GM12874 (cell line): ENCODE measurements around the gene MAP1LC3B.

Source experiments
- TF ChIP-seq, protein P1 (sequence below): IDR thresholded peaks from 2 replicates; pipeline ENCODE4 v1.5.1; 2011; ENCODE audit warnings: low read depth, mild to moderate bottlenecking, control low read depth, low read length, moderate library complexity; ENCODE audit not compliant: insufficient read depth

The MAP1LC3B gene

DNA sequence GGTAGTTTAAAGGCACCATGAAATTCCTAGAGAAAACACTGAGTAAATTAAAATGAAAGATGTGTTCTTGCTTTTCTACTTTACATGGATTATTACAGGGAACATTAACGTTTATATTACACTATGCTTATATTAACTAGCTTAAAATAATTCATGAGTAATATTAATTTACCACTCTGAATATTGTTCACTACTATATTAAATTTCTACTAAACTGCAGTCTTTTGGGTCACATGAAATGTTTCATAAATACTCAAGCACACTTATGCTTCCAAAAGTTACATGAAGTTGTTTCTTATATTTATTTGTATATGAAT is 3.4 kb upstream of the MAP1LC3B start:
- TF ChIP-seq, protein P1, sequence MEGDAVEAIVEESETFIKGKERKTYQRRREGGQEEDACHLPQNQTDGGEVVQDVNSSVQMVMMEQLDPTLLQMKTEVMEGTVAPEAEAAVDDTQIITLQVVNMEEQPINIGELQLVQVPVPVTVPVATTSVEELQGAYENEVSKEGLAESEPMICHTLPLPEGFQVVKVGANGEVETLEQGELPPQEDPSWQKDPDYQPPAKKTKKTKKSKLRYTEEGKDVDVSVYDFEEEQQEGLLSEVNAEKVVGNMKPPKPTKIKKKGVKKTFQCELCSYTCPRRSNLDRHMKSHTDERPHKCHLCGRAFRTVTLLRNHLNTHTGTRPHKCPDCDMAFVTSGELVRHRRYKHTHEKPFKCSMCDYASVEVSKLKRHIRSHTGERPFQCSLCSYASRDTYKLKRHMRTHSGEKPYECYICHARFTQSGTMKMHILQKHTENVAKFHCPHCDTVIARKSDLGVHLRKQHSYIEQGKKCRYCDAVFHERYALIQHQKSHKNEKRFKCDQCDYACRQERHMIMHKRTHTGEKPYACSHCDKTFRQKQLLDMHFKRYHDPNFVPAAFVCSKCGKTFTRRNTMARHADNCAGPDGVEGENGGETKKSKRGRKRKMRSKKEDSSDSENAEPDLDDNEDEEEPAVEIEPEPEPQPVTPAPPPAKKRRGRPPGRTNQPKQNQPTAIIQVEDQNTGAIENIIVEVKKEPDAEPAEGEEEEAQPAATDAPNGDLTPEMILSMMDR: no peak

DNA sequence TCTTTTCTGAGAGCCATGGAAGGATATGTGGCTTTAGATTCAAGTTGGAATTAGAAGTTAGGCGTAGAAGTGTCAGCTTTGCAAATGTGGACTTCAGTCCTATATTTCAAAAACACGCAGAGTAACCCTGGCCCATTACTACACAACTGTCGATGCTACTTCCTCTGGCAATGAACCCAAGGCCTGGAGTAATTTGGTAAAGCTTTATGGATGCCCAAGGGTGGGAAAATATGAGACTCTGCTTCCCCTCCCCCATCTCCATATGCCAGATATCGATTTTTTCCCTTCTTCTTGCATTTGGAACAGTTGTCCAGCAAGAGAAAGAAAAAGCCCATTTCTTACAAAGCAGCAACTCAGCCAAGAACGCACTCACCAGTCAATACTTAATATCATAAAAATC is 2.9 kb upstream of the MAP1LC3B start:
- TF ChIP-seq, protein P1: no peak

DNA sequence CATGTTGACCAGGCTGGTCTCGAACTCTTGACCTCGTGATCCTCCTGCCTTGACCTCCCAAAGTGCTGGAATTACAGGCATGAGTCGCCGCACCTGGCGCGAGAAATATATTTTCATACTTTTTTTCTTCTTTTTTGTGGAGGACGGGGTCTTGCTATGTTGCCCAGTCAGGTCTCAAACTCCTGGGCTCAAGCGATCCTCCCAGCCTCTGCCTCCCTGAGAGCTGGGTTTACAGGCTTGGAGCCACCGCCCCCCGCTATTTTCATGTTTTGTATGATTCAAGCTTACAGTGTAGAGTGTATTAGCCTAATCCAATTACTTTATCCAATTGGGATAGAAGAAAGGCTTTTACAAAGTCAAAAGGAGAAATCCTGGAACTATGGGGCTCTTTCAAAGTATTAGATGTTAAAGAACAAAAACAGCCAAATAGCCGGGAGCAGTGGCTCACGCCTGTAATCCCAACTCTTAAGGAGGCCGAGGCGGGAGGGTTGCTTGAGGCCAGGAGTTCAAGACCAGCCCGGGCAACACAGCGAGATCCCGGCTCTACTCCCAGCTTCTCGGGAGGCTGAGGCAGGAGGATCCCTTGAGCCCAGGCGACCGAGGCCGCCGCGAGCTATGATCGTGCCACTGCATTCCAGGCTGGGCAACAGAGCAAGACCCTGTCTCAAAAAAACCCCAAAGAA is 1.4 kb upstream of the MAP1LC3B start:
- TF ChIP-seq, protein P1: no peak

DNA sequence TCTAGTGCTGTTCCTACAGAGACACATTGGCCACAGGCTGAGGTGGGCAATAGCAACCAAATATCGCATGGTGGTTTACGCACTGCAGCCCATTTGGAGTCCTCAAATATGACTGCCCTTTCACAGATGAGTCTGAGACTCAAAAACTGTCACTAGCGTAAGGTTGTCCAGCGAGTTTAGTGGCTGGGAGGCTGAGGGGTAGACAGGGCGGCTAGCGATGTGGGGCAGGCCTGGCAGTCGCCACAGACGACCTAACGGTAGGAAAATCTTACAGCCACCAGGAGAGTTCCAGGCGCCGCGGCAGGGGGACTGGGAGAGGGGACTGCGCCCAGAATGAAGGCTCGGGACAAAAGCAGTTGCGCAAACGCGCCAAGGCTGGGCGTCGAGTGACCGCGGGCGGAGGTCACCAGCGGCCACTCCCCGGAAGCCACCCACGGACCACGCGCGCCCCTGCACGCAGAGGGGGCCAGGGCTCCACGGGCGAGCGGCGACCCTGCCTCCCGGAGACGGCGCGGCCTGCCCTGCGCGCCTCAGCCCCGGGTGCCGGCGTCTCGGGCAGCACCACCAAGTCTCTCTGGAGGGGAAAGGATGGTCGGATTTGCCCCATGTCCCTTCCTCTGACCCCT is 699 bp upstream of the MAP1LC3B start:
- TF ChIP-seq, protein P1: no peak

DNA sequence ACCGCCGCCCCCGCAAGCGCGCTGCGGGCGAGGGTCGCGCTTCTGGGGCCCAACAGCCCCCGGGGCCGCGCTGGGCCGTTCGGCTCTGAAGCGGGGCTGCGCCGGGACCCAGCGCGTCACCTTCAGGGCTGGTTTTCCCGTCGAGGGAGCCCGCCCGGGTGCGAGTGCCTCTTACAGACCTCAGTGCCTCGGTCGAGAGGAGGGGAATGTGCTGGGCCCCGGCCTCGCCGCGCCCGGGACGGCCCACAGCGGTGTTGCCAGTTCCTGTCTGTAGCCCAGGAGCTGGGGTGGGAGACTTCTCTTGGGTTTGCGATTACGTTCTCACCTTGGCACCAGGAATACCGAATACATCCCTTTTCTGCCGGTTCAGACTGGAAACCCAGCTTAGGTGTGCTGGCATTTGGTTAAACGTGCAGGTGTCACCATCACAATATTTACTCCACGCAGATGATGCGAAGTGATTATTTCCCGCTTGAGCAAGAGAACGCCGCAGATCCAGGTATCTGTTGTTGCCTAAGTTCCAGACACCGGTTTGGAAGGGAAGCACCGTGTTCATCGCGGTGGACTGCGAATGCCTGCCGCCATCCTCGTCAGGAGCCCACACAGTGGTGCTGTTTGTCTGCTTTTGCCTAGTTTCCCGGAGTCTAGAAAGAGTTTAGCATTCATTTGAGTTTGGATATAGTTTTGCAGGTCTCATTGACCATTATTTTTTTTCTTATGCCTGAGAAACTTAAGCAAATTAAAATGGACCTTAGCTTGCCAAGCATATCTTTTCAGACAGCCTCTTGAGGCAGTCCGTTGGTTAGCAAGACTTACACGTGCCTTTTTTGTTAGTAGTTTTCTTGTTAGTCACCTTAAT is 914 bp downstream of the MAP1LC3B start:
- TF ChIP-seq, protein P1: no peak

DNA sequence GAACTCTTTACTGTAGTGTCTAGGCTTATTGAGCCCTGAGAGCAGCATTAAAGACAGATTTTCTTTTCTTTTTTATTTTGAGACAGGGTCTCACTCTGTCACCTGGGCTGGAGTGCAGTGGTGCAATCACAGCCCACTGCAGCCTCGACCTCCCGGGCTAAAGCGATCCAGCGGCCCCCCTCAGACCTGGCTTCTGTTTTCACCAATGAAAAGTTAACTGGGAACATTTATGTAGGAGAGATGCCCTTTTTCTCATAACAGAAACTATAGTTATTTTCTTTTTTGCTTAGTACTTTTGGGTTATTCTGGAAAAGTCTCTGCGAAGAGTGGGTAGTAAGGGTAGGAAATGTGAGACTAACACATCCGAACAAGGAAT is 1.5 kb downstream of the MAP1LC3B start:
- TF ChIP-seq, protein P1: no peak

DNA sequence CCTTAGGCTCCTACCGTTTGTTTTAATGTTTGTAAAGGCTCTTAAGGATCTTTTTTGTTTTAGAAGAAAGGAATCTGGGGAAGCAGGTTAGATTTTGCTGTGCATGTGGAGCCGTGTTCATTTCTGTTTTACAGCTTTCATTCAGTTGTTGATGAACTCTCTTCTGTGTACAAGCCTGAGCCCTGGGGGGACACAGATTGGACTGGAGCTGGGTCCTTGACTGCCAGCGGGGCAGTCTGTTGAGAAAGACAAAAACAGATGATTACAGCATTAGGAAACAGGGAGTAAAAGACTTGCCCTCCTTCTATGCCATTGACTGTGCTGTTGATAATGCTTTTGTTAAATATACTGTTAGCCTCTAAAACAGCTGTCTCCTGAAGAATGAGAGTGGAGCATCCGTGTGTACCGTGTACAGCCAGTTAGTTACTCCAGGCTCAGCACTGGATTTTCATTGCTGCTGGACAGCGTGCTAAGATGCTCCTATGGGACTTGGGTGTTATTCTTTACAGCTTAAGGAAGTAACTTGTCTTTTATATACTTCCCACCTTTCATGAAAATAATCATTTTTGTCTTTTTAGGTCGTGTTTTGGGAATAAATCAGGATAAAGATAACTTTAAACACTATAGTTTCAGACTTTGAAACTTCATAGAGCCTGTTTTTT is 3.2 kb downstream of the MAP1LC3B start:
- TF ChIP-seq, protein P1: no peak
